GM21737 (cell line): Measurements from ENCODE around the gene SMO.
"Not testable (repeated sequence)": the region's sequence is repeated elsewhere in the genome, so short reads cannot be mapped to it uniquely, and the experiment has no call there.

Experiments
- ATAC-seq: cut with Tn5 transposase; IDR thresholded peaks from one replicate; pipeline ENCODE4 v1.9.1; 2021; ENCODE audit warnings: mild to moderate bottlenecking, moderate library complexity; ENCODE audit not compliant: unreplicated experiment

The SMO gene

DNA sequence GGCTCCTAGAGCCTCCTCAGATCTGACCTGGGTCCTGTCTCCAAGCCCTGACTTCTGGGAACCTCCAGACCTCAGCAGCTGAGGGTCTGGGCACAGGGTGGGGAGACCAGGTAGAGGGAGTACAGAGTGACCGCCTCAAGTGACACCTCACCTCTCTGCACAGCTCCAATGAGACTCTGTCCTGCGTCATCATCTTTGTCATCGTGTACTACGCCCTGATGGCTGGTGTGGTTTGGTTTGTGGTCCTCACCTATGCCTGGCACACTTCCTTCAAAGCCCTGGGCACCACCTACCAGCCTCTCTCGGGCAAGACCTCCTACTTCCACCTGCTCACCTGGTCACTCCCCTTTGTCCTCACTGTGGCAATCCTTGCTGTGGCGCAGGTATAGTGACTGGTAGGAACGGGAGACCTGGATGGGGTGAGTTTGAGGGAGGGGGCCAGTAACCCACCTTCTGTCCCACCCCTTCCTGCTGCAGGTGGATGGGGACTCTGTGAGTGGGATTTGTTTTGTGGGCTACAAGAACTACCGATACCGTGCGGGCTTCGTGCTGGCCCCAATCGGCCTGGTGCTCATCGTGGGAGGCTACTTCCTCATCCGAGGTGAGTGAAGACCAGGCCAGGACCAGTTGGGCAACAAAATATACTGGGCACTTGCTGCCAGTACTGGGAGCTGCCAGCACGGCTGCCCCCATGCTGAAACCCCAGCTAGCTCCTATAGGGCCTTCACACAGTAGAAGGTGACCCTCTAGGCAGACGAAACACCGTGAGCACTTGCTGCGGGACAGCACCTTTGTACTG is 17.8 kb downstream of the SMO start:
- no peak for ATAC-seq

DNA sequence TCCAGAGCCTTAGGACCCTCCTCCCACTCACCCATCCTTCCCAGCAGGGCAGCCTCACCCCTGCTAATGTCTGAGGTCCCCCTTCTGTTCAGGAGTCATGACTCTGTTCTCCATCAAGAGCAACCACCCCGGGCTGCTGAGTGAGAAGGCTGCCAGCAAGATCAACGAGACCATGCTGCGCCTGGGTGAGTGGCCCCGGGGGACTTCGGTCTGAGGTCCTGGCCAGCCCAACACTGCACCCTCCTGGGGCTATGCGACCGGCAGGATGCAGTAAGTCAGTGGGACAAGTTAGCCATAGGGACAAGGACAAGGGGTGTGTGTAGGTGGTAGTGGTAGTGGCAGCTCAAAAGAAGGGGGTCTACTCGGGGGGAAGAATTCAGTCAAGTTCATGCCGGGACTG is 20.2 kb downstream of the SMO start:
- ATAC-seq = no peak

DNA sequence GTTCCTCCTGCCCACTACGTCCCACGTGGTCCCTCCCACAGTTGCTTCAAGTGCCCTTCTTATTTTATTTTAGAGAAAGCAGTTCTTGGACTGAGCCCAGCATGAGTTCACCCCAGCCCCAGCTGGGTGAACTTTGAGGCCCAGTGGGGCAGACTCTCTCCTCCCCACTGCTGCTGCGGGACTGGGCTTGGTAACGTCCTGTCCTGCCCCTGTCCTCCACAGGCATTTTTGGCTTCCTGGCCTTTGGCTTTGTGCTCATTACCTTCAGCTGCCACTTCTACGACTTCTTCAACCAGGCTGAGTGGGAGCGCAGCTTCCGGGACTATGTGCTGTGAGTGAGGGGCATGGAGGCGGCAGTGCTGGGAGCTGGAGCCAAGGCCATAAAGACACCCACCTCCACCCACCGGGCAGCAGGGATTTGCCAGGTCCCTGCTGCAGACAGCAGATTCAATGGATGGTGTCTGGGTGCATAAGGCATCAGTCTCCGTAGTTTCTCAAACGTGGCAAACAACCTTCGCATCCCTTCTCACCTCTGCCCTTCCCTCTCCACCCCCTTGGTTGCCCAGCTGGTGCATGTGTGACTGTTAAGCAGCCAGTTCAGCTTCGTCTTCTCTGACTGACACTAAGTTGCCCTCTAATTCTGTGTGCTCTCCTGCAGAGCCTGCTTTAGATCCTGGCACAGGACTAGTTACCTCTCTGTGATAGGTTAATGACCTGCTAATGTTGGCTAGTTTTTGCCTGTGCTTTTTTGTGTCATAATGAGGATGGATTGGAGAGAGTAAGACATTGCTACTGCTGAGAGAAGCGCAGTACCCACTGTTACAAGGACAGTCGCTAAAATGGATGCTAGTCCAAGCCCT is 20.9 kb downstream of the SMO start:
- ATAC-seq = no peak

DNA sequence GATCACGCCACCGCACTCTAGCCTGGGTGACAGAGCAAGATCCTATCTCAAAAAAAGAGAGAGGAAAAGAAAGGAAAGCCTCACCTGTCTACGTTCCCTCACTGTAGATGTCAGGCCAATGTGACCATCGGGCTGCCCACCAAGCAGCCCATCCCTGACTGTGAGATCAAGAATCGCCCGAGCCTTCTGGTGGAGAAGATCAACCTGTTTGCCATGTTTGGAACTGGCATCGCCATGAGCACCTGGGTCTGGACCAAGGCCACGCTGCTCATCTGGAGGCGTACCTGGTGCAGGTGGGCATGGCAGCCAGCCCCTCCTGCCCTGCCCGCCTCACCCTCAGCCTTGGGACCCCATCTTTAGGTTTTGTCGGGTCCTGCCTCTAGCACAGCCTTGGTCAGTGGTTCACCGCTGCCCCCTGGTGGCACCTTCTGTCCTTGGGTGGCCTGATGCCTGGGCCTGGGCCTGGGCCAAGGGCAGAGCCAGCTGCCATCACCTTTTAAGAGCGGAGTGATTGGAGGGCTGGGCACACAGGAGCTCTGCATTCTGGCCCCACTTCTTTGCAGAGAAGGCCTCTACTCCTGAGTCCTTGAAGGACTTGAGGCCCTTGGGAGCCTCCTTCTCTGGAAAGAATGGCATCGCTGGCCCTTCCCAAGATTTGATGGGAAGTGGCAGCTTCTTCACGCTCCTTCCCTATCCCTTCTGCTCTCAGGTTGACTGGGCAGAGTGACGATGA is 22.0 kb downstream of the SMO start:
- ATAC-seq = no peak

DNA sequence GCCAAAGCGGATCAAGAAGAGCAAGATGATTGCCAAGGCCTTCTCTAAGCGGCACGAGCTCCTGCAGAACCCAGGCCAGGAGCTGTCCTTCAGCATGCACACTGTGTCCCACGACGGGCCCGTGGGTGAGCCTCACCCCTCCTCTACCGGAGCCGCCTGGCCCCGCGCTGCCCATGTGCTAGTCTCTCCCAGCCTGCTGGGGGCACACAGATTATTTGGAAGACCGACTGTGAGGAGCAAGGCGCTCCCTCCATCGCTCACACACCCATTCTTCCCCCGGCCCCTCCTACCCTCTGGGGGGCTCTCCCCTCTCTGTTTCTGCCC is 22.5 kb downstream of the SMO start:
- ATAC-seq = no peak

DNA sequence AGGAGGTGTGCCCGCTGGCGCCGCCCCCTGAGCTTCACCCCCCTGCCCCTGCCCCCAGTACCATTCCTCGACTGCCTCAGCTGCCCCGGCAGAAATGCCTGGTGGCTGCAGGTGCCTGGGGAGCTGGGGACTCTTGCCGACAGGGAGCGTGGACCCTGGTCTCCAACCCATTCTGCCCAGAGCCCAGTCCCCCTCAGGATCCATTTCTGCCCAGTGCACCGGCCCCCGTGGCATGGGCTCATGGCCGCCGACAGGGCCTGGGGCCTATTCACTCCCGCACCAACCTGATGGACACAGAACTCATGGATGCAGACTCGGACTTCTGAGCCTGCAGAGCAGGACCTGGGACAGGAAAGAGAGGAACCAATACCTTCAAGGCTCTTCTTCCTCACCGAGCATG is 23.7 kb downstream of the SMO start:
- ATAC-seq = no peak

DNA sequence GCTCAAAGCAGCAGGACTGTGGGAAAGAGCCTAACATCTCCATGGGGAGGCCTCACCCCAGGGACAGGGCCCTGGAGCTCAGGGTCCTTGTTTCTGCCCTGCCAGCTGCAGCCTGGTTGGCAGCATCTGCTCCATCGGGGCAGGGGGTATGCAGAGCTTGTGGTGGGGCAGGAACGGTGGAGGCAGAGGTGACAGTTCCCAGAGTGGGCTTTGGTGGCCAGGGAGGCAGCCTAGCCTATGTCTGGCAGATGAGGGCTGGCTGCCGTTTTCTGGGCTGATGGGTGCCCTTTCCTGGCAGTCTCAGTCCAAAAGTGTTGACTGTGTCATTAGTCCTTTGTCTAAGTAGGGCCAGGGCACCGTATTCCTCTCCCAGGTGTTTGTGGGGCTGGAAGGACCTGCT is 24.2 kb downstream of the SMO start:
- ATAC-seq = no peak

DNA sequence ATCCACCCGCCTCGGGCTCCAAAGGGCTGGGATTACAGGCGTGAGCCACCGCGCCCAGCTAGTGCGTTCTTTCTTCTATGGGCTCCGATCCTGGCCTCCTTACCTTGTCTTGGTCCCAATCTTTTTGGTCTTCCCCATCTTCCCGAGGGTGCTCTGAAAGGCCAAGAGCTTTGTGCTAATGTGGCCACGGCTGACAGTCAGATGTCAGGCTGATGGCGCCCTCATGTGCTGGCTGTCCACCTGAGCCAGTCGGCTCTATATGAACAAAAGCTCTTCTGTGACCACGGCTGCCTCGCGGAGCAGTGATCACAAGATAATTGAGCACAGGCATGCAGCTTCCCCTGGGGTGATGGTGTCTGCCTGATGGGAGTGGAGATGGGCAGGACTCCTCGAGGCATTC is 25.4 kb downstream of the SMO start:
- ATAC-seq = no peak

DNA sequence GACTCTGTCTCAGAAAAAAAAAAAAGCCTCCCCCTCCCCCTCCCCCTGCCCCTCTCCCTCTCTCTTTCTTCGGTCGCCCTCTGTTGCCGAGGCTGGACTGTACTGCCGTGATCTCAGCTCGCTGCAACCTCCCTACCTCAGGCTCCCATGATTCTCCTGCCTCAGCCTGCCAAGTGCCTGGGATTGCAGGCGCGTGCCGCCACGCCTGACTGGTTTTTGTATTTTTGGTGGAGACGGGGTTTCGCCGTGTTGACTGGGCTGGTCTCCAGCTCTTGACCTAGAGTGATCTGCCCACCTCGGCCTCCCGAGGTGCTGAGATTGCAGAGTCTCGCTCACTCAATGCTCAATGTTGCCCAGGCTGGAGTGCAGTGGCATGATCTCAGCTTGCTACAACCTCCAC is 27.3 kb downstream of the SMO start:
- ATAC-seq = not testable (repeated sequence)

DNA sequence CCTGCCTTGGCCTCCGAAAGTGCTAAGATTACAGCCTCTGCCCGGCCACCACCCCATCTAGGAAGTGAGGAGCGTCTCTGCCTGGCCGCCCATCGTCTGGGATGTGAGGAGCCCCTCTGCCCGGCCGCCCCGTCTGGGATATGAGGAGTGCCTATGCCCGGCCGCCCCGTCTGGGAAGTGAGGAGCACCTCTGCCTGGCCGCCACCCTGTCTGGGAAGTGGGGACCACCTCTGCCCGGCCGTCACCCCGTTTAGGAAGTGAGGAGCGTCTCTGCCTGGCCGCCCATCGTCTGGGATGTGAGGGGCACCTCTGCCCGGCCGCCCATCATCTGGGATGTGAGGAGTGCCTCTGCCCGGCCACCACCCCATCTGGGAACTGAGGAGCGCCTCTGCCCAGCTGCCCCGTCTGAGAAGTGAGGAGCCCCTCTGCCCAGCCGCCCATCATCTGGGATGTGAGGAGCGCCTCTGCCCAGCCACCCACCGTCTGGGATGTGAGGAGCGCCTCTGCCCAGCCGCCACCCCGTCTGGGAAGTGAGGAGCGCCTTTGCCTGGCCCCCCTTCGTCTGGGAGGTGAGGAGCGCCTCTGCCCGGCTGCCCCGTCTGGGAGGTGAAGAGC is 27.8 kb downstream of the SMO start:
- not testable (repeated sequence) for ATAC-seq

DNA sequence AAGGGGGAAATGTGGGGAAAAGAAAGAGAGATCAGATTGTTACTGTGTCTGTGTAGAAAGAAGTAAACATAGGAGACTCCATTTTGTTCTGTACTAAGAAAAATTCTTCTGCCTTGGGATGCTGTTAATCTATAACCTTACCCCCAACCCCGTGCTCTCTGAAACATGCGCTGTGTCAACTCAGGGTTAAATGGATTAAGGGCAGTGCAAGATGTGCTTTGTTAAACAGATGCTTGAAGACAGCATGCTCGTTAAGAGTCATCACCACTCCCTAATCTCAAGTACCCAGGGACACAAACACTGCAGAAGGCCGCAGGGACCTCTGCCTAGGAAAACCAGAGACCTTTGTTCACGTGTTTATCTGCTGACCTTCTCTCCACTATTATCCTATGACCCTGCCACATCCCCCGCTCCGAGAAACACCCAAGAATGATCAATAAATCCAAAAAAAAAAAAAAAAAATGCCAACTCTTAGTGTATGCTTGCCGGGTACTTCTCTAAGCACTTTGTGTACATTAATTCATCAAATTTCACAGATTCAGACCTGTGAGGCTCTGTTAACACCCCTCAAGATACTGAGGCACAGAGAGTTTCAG is 28.5 kb downstream of the SMO start:
- not testable (repeated sequence) for ATAC-seq

DNA sequence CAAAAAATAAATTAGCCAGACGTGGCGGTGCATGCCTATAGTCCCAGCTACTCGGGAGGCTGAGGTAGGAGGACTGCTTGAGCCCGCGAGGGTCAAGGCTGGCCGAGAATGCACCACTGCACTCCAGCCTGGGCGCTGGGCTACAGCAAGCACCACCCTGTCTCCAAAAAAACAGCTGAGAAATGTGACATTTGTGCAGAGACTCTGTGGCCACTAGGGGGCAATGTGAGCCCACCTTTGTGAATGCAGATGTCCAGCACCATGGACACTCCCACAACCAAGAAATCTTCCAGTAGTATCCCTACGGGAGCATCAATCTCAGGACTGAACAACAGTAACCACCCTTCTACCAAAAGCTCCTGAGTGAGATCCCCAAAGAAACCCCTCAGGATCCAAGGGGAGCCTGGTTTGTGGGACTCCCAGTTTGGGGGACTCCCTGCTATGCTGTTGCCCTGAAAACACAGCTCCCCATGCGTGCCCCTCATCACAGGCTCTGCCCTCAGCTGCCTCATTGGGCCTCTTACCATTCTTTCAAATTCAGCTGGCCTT is 30.2 kb downstream of the SMO start:
- no peak for ATAC-seq

DNA sequence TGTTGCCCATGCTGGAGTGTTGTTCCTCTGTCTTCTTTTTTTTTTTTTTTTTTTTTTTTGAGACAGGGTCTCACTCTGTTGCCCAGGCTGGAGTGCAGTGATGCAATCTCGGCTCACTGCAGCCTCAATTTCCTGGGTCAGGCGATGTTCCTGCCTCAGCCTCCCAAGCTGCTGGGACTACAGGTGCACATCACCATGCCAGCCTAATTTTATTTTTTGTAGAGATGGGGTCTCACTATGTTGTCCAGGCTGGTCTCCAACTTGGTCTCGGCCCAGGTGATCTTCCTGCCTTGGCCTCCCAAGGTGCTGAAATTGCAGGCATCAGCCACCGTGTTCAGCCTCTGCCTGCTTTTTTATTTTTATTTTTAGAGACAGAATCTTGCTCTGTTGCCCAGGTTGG is 30.7 kb downstream of the SMO start:
- not testable (repeated sequence) for ATAC-seq

DNA sequence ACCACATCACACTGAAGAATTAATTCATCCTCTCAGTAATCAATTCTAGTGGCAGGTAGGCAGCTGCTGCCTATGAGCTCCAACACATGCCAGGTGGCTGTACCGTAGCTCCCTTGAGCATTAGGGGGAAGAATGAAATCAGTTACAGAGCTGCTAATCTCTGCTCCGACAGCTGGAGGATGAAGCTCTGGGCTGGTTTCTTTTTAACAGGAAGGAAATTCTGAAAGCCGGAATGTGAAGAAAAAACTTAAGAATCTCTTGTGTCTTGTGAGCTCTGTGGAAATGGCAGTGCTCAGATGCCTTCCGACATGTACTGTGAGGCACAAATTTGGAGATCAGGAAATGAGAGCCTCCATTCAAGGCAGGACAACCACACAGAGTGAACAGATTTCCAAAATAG is 33.6 kb downstream of the SMO start:
- ATAC-seq = no peak

DNA sequence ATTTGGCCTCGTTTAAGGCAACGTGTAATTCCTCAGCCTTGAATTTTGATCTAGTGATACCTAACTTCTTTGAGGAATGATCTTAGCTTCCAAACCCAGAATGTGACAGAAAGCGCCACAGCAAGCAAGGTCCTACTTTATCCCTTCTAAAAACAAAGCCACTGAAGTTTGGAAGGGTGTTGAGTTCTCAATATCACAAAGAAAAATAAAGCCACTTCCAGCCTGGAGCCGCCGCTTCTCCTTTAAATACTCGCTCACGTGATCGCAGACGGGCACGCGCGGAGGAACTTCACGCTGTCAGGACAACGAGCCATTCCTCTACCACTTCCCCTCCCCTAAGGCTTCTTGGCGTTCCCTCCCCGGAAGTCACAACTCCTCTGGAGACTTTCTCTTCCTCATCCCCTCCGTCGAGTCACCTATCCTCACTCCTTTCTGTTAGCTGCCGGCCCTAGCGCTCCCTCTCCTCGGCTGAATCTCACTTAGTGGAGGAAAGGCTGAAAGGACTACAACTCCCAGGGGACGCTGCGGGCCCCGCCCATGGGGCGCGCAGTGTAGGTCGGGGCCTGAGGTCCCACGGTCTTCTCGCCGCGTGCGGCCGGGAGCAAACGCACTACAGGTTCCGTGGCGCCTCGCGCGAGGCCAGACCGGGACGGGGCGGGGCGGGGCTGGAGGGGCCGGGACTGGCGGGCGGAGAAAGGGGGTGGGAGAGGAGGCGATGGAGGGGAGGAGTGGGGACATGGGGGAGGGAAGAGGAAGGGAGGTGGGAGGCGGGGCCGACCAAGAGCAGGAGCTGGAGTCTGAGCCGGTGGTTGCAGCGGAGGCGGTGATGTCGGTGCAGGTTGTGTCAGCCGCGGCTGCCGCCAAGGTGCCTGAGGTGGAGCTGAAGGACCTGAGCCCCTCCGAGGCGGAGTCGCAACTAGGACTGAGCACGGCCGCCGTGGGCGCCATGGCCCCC is 36.1 kb downstream of the SMO start, which contains the start of gene AHCYL2:
AHCYL2 (plus strand) TSS at position 780 of the 955 bp plus-strand sequence.
- peak; percentile 86 for ATAC-seq

DNA sequence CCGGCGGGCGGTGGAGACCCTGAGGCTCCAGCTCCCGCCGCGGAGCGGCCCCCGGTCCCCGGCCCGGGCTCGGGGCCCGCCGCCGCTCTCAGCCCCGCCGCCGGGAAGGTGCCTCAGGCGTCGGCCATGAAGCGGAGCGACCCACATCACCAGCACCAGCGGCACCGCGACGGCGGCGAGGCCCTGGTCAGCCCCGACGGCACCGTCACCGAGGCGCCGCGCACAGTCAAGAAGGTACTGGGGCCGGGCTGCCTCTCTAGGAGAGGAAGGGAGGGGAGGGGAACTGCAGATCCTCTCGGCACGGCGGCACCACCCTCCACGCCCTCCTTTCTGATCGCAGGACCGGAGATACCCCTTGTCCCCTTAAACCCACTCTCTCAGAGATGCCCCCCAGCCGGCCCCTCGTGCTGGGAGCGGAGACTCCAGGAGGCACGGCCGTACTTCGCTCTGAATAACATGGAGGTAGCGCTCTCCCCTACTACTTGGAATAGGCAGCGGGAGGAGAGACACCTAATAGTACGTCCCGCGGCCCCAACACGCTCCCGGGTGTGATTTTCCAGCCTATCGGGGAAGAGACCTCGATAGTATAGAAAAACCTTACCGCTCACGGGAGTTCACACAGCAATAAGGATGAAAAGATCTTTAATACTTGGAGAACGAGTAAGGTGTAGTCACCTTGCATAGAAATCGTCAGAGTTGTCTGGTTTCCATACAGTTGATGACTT is 36.9 kb downstream of the SMO start:
- peak; percentile 40 for ATAC-seq

DNA sequence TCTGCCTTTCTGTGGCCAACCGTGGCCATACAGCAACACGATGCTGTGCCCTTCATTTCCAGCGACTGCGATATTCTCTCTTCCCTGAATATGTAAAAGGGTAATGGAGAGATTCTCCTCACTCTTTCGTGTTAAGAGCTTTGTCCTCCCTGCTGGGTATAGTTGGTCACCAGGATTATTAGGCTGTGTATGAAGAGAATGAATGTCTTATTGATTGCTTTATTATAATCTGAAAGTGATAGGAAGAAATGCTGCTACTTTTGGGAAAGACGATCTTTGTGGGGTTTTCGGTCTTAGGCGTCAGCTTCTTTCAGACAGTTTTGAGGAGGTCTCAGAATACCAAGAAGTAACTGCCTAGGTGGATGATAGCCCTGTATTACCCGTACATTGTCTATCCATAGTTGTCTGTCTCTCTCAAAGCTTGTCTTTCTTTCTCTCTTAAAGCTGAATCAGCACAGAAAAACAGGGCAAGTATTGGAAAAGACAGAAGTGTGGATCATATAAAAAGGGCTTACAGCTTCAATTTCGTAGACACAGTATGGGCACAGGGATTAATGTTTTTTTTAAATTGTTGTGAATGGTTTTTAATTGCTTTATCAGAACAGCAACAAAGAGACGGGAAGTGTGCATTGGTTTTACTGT is 37.6 kb downstream of the SMO start:
- ATAC-seq = no peak
